ENCODE results near the gene C12orf76. TPM values are rescaled to one million over a fixed set of nuclear protein-coding genes. Genes with fewer than 3 reads are reported as not detected.

Gene C12orf76
- total RNA-seq, 3 donors from 2014 or later = 16.0 to 19.3 (median 18.1) TPM

DNA sequence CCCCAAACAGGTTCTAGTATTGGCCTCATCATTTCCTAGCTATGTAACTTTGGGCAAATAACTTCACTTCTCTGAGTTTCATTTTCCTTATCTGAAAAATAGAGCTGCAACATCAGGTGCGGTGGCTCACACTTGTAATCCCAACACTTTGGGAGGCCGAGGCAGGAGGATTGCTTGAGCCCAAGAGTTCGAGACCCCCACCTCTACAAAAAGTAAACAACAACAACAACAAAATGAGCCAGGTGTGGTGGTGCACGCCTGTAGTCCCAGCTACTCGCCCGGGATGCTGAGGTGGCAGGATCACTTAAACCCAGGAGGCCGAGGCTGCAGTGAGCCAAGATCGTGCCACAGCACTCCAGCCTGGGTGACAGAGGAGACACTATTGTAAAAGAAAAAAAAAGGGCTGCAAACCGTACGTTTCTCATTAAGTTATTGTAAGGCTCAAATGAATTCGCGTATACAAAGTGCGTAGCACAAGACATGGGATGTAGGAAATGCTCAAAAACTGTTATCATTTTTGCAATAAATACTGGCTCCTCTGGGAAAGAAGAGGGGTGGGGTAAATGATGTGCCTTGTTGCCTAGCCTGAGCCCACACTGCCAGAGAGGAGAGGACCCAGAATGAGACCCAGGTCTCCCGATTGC, 903 bp downstream of the C12orf76 start:
- no peaks in the 10 kb centered on the region for H3K27me3 ChIP-seq
- intact Hi-C loops (cut with DNase I; ENCODE audit: low total_unique reads) = no loop called here
- H3K27ac ChIP-seq = peak overlapping the region; percentile 74 to 81

DNA sequence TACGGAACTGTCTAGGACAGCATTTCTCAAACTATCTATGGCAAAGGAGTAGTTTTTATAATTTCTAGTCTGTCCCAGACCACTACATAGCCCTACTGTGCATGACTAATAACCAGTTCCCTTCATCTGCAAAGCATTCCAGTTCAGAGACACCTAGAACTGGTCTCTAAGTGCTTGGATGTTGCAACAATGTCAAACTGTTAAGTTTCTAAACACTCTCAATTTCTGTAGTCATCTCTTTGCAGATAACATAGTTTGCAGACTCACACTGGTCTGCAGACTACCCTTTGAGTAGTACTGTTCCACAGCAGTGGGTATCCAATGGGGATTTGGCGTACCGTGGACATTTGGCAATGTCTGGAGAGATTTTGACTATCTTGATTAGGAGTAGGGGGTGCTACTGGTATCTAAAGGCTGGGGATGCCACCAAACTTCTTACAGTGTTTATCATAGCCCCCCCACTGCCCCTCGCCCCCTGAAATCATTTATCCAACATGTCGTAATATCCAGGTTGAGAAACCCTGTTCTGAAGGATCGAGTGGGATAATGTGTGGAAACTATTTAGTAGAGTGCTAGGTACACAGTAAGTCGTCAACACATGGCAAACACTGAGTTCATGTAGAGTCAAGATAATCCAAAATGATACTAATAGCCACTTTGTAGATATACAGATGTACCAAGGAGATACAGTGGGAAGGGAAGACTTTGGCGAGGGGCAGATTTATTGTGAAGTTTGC, 1.7 kb downstream of the C12orf76 start:
- Histone ChIP-seq H3K36me3 (no peaks in the 10 kb centered on the region), H3K27me3 (no peaks in the 10 kb centered on the region), H3K4me3 (no peak overlapping the region), H3K4me1 (peaks cover 0 to 11% of the 10 kb centered on the region in 2 donors), H3K9me3 (no peaks in the 10 kb centered on the region), H3K27ac (no peak overlapping the region)
- TF ChIP-seq POLR2A (IDR thresholded peaks at IDR 0.05) = no peak
- TF ChIP-seq, protein P1, sequence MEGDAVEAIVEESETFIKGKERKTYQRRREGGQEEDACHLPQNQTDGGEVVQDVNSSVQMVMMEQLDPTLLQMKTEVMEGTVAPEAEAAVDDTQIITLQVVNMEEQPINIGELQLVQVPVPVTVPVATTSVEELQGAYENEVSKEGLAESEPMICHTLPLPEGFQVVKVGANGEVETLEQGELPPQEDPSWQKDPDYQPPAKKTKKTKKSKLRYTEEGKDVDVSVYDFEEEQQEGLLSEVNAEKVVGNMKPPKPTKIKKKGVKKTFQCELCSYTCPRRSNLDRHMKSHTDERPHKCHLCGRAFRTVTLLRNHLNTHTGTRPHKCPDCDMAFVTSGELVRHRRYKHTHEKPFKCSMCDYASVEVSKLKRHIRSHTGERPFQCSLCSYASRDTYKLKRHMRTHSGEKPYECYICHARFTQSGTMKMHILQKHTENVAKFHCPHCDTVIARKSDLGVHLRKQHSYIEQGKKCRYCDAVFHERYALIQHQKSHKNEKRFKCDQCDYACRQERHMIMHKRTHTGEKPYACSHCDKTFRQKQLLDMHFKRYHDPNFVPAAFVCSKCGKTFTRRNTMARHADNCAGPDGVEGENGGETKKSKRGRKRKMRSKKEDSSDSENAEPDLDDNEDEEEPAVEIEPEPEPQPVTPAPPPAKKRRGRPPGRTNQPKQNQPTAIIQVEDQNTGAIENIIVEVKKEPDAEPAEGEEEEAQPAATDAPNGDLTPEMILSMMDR (IDR thresholded peaks at IDR 0.05) = no peak
- no peak for TF ChIP-seq POLR2AphosphoS5 (IDR thresholded peaks at IDR 0.05)
- intact Hi-C loops (cut with DNase I; ENCODE audit: low total_unique reads) = no loop called here
- DNase-seq (ENCODE audit: low spot score in 2 of 2) = no peak

More for the DNA sequence above, 903 bp downstream of the C12orf76 start:
- DNase-seq (ENCODE audit: low spot score in 2 of 2) = no peak
- Histone ChIP-seq H3K36me3 (no peaks in the 10 kb centered on the region), H3K9me3 (no peaks in the 10 kb centered on the region), H3K4me1 (peaks cover 0 to 11% of the 10 kb centered on the region in 2 donors), H3K4me3 (peak overlapping the region; percentile 85 to 88 (median 88))
- TF ChIP-seq, protein P1 (IDR thresholded peaks at IDR 0.05) = no peak
- no peak for TF ChIP-seq POLR2AphosphoS5 (IDR thresholded peaks at IDR 0.05)
- TF ChIP-seq POLR2A (IDR thresholded peaks at IDR 0.05) = no peak

DNA sequence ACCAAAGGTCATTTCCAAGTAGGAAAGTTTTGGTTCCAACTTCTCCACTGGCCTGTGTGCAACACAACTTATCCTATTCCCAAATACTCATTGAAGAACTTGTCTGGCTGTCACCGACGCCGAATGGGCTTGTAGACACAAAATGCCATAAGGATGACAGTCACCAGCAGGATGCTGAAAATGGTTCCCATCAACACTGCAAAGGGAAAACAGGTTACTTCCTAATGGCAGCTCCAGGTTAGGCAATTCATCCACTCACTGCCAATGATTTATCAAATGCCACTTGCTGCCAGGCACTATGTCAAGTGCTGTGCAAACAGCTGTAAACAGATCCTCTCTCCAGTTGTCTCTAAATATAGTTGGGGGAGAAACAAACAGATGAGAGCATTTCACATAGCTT, 6.1 kb downstream of the C12orf76 start:
- intact Hi-C loops (cut with DNase I; ENCODE audit: low total_unique reads) = no loop called here
- peak overlapping the region in 1 of 2 donors; percentile 35 for H3K27ac ChIP-seq

DNA sequence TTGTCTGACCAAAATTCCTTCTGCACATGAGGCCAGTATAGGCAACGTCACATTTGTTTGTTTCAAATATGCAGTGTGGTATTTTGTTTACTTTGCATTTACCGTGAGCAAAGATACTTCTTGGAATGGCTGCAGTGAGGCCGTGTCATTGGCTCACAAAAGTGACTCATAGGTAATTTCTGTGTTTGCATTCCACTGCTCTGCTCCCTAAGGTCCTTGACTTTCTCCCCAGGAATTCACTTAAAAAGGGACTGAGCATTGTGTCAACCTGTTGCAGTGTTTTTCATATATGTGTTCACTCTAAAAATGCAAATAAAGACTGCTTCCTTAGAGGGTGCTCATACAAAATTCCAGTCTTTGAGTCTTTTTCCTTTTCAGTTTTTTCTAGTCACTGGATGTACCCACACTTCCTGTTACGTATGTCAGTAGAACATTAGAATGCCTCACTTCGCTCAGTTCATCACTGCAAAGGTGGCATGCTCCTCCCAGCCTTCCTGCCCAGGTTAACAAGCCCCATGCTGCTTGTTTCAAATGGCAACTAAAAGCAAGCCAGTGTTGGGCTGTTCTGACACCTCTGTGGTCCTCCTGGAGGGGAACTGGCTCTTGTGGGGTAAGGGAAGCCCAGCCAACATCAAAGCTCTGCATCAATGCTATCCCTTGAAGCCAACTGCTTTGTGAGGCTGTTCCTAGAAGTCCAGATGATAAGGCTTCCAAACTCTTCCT, 9.1 kb downstream of the C12orf76 start:
- peak overlapping the region; percentile 83 to 85 for H3K27ac ChIP-seq
- TF ChIP-seq POLR2A (IDR thresholded peaks at IDR 0.05) = no peak
- TF ChIP-seq, protein P1 (IDR thresholded peaks at IDR 0.05) = no peak
- no peak for TF ChIP-seq POLR2AphosphoS5 (IDR thresholded peaks at IDR 0.05)
- H3K27me3 ChIP-seq = no peaks in the 10 kb centered on the region
- peak in 1 of 2 donors; percentile 40 for DNase-seq (ENCODE audit: low spot score in 2 of 2)
- H3K9me3 ChIP-seq = no peaks in the 10 kb centered on the region
- H3K36me3 ChIP-seq = no peaks in the 10 kb centered on the region
- intact Hi-C loops (cut with DNase I; ENCODE audit: low total_unique reads) = no loop called here
- H3K4me1 ChIP-seq = no peaks in the 10 kb centered on the region
- H3K4me3 ChIP-seq = no peak overlapping the region

More for the DNA sequence above, 6.1 kb downstream of the C12orf76 start:
- Histone ChIP-seq H3K9me3 (no peaks in the 10 kb centered on the region), H3K4me1 (peaks cover 0 to 5% of the 10 kb centered on the region in 2 donors), H3K36me3 (no peaks in the 10 kb centered on the region), H3K27me3 (no peaks in the 10 kb centered on the region), H3K4me3 (no peak overlapping the region)
- no peak for DNase-seq (ENCODE audit: low spot score in 2 of 2)
- TF ChIP-seq POLR2A (IDR thresholded peaks at IDR 0.05) = no peak
- TF ChIP-seq, protein P1 (IDR thresholded peaks at IDR 0.05) = no peak
- no peak for TF ChIP-seq POLR2AphosphoS5 (IDR thresholded peaks at IDR 0.05)

Data from breast epithelium (tissue), 4 donors.